SK-N-MC (cell line): ENCODE data around the gene GGT6.

Experiments
- EZH2 ChIP-seq: fragments of 200-600 bp; sonication (generic); IDR thresholded peaks from one replicate; pipeline ENCODE4 v1.6.1; 2017; ENCODE audit warnings: antibody characterized with exemption
- POLR2AphosphoS5 ChIP-seq: IDR thresholded peaks from 2 replicates; pipeline ENCODE4 v1.6.1; 2012; ENCODE audit warnings: mild to moderate bottlenecking, low read depth, low read length, borderline replicate concordance

DNA sequence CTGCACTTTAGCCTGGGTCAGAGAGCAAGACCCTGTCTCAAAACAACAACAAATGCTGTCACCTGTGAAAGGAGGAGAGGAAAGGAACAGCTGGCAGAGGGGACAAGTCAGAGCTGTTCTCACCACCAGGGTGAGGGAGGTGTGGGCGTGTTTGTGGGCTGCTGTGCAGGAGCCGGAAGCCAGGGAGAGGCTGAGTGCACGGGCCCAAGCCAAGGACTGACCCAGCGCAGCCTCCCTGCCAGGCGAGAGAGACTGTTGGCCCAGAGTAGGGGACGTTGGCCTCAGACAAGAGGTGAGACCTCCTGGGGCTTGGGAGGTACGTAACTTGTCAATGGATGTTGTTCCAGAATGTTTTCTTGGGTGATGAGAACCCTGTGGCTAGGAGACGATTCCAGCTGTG is 51.0 kb downstream of the GGT6 start:
- TF ChIP-seq POLR2AphosphoS5 (no peak), EZH2 (no peak)
